Body of pancreas (tissue), 4 donors: Measurements from ENCODE around the gene TINAG. TPM values are rescaled to one million over a fixed set of nuclear protein-coding genes. Genes with fewer than 3 reads are reported as not detected.

Source experiments
- ATAC-seq: fragments of 150-250 bp; one replicate; pipeline ENCODE4 v1.9.1; 2016
- DNase-seq, 4 donors: peaks; one replicate each; pipeline ENCODE4 v3.0.0-alpha.2; 2019
- H3K27ac ChIP-seq, 4 donors: fragments of 200-600 bp; sonication (generic); 1 replicate in 3 of 4; 2 replicates in 1 of 4; pipeline versions ENCODE4 v1.5.1 to v1.6.1; 2016 to 2019; ENCODE audit warnings: mild to moderate bottlenecking in 1 of 4, mixed read lengths in 1 of 4, moderate library complexity in 1 of 4
- H3K27me3 ChIP-seq, 2 donors: fragments of 200-600 bp; sonication (generic); one replicate each; pipeline ENCODE4 v1.6.0; 2016; ENCODE audit warnings: mild to moderate bottlenecking in 1 of 2
- H3K36me3 ChIP-seq, 2 donors: fragments of 200-600 bp; sonication (generic); replicated peaks in 1 of 2; 2 replicates each; pipeline ENCODE4 v1.5.1; 2016; ENCODE audit warnings: low read depth in 2 of 2; ENCODE audit not compliant: insufficient read depth in 1 of 2
- H3K4me1 ChIP-seq: fragments of 200-600 bp; sonication (generic); one replicate; pipeline ENCODE4 v1.6.0; 2016
- H3K4me3 ChIP-seq, 2 donors: fragments of 200-600 bp; sonication (generic); 1 replicate in 1 of 2; 2 replicates in 1 of 2; pipeline ENCODE4 v1.5.1; 2016 to 2019
- H3K9me3 ChIP-seq, 3 donors: fragments of 200-600 bp; sonication (generic); 1 replicate in 2 of 3; 2 replicates in 1 of 3; pipeline ENCODE4 v1.5.1; 2016
- POLR2A ChIP-seq, 3 donors: fragments of 450-650 bp; IDR thresholded peaks; one replicate each; pipeline ENCODE4 v1.6.1; 2016; ENCODE audit warnings: antibody characterized with exemption in 3 of 3, mild to moderate bottlenecking in 2 of 3
- WGBS, 2 donors: methylation state at CpG; one replicate each; pipeline ENCODE4 v1.1.5; 2017; 5-methylcytosine and 5-hydroxymethylcytosine counted together
- intact Hi-C: fragments of 100-400 bp; cut with DNase I; formaldehyde crosslinking; loops from one replicate; pipeline ENCODE4 v1.15.1; 2023
- total RNA-seq, 2 donors: library from RNA; depleted of rRNA; stranded (reverse); fragments of >200 nt; gene quantifications; one replicate each; pipeline ENCODE4 v1.1.0, GENCODE V29; 2016
- TF ChIP-seq, protein P1 (sequence below), 7 experiments: fragments of 450-650 bp in 4 of 7; fragments of 200-600 bp in 3 of 7; sonication (generic) in 3 of 7; IDR thresholded peaks; one replicate each; pipeline ENCODE4 v1.5.1; 2016 to 2019; ENCODE audit warnings: antibody characterized with exemption in 7 of 7

TINAG gene
- total RNA-seq, 2 donors from 2014 or later = 0.26 TPM; not detected in 1

- 76 to 83% methylated on average over 1 of the region's 1 CpG for WGBS, 2 donors
- Histone ChIP-seq H3K36me3 (no peaks in the 10 kb centered on the region), H3K4me1 (no peaks in the 10 kb centered on the region), H3K4me3 (no peak overlapping the region), H3K27ac (no peak overlapping the region), H3K9me3 (no peaks in the 10 kb centered on the region), H3K27me3 (no peaks in the 10 kb centered on the region)
- ATAC-seq = no peak
- no peak for DNase-seq
- no peak for TF ChIP-seq POLR2A (IDR thresholded peaks at IDR 0.05)
- intact Hi-C loops = no loop called here
Observed at GRCh38 chr6:54411767-54412166, 103.5 kb downstream of the TINAG start.

GRCh38 chr6:54415517-54415916, 107.3 kb downstream of the TINAG start:
- 52 to 58% methylated on average over 3 of the region's 3 CpGs for WGBS, 2 donors
- H3K27ac ChIP-seq = no peak overlapping the region
- ATAC-seq (no peak), DNase-seq (no peak)
- H3K36me3 ChIP-seq = no peaks in the 10 kb centered on the region
- no peak for TF ChIP-seq POLR2A (IDR thresholded peaks at IDR 0.05)
- TF ChIP-seq, protein P1, sequence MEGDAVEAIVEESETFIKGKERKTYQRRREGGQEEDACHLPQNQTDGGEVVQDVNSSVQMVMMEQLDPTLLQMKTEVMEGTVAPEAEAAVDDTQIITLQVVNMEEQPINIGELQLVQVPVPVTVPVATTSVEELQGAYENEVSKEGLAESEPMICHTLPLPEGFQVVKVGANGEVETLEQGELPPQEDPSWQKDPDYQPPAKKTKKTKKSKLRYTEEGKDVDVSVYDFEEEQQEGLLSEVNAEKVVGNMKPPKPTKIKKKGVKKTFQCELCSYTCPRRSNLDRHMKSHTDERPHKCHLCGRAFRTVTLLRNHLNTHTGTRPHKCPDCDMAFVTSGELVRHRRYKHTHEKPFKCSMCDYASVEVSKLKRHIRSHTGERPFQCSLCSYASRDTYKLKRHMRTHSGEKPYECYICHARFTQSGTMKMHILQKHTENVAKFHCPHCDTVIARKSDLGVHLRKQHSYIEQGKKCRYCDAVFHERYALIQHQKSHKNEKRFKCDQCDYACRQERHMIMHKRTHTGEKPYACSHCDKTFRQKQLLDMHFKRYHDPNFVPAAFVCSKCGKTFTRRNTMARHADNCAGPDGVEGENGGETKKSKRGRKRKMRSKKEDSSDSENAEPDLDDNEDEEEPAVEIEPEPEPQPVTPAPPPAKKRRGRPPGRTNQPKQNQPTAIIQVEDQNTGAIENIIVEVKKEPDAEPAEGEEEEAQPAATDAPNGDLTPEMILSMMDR (IDR thresholded peaks at IDR 0.05) = no peak
- H3K4me1 ChIP-seq = no peaks in the 10 kb centered on the region
- H3K27me3 ChIP-seq = no peaks in the 10 kb centered on the region
- no peaks in the 10 kb centered on the region for H3K9me3 ChIP-seq
- intact Hi-C loops = no loop called here
- no peak overlapping the region for H3K4me3 ChIP-seq

GRCh38 chr6:54419885-54420284, 111.6 kb downstream of the TINAG start:
- no peak for ATAC-seq
- WGBS, 2 donors = 53 to 59% methylated on average over 3 of the region's 3 CpGs
- intact Hi-C loops = no loop called here

GRCh38 chr6:54426995-54427394, 118.8 kb downstream of the TINAG start:
- intact Hi-C loops = no loop called here
- DNase-seq = no peak
- no peak overlapping the region for H3K27ac ChIP-seq
- no peak overlapping the region for H3K4me3 ChIP-seq
- ATAC-seq = no peak
- no peaks in the 10 kb centered on the region for H3K27me3 ChIP-seq
- TF ChIP-seq, protein P1 (IDR thresholded peaks at IDR 0.05) = no peak
- H3K36me3 ChIP-seq = no peaks in the 10 kb centered on the region
- no peaks in the 10 kb centered on the region for H3K9me3 ChIP-seq
- no peaks in the 10 kb centered on the region for H3K4me1 ChIP-seq

More at GRCh38 chr6:54419885-54420284, 111.6 kb downstream of the TINAG start:
- Histone ChIP-seq H3K4me3 (no peak overlapping the region), H3K9me3 (no peaks in the 10 kb centered on the region), H3K36me3 (no peaks in the 10 kb centered on the region), H3K27ac (no peak overlapping the region), H3K27me3 (no peaks in the 10 kb centered on the region), H3K4me1 (no peaks in the 10 kb centered on the region)
- TF ChIP-seq POLR2A (IDR thresholded peaks at IDR 0.05) = no peak
- TF ChIP-seq, protein P1 (IDR thresholded peaks at IDR 0.05) = no peak
- DNase-seq = no peak

DNA sequence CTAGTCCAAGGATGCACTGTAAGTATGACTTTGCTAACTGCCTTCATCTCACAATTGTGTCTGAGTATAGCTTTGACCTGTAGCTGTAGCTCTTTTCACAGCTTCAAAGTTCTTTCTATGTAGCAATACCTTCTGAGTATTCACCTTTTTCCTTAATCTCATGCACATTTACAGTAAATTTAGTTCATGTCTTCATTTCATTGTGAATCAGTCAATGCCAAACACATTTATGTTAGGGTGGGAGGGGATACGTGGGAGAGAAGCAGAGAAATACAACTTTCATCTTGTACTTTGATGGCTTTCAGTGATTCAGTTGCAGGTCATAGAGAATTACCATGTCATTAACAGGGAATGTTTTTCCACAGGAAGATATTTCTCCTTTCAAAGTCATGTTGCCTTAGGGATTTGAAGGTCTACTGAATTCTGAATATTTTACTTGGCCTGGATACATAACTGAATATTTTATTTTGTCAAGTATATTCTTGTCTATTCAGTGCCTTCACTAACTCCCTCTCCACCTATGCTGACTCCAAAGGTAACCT, 119.2 kb downstream of the TINAG start:
- Histone ChIP-seq H3K4me1 (no peaks in the 10 kb centered on the region), H3K36me3 (no peaks in the 10 kb centered on the region), H3K9me3 (no peaks in the 10 kb centered on the region), H3K27me3 (no peaks in the 10 kb centered on the region), H3K4me3 (no peak overlapping the region), H3K27ac (no peak overlapping the region)
- DNase-seq (no peak), ATAC-seq (no peak)
- 60 to 73% methylated on average over 1 of the region's 1 CpG for WGBS, 2 donors
- intact Hi-C loops = no loop called here
- no peak for TF ChIP-seq POLR2A (IDR thresholded peaks at IDR 0.05)
- TF ChIP-seq, protein P1 (IDR thresholded peaks at IDR 0.05) = no peak
